Measurements from ENCODE around the gene UIMC1. TPM values are rescaled to one million over a fixed set of nuclear protein-coding genes. Genes with fewer than 3 reads are reported as not detected.

Gene UIMC1
- total RNA-seq, 1 experiment from 2014 or later, result 38.4 TPM

GRCh38 chr5:176952531-176953193 is 53.9 kb downstream of the UIMC1 start:
- Histone ChIP-seq H3K4me2 (ENCODE audit: low read length) (no peak overlapping the region), H3K27me3 (ENCODE audit: insufficient read depth, low read length) (no peaks in the 10 kb centered on the region), H2AFZ (ENCODE audit: low read depth, low read length, poor library complexity, severe bottlenecking) (no peak overlapping the region), H3K79me2 (ENCODE audit: insufficient read depth, low read length) (peaks cover 7% of the 10 kb centered on the region; the same call in 1 of the 2 replicates), H3K9ac (ENCODE audit: low read length) (no peak overlapping the region), H3K4me3 (replicated peaks in 1 of 2; ENCODE audit: low read depth in 1 of 2, low read length in 2 of 2) (no peak overlapping the region), H3K9me2 (ENCODE audit: insufficient read depth) (no peaks in the 10 kb centered on the region), H3K36me3 (ENCODE audit: control insufficient read depth in 1 of 2, insufficient read depth in 2 of 2, low read length in 2 of 2) (peaks cover 30 to 41% of the 10 kb centered on the region in 2 experiments; a peak in 3 of 4 replicates), H3K27ac (ENCODE audit: low read depth, low read length) (no peak overlapping the region), H3K9me3 (ENCODE audit: control insufficient read depth in 1 of 2, insufficient read depth in 1 of 2, low read depth in 1 of 2, low read length in 2 of 2) (no peaks in the 10 kb centered on the region), H3K4me1 (ENCODE audit: control insufficient read depth in 1 of 2, insufficient read depth in 2 of 2, low read length in 2 of 2) (no peaks in the 10 kb centered on the region), H4K20me1 (ENCODE audit: insufficient read depth) (no peaks in the 10 kb centered on the region)
- POLR2A ChIA-PET, result no interaction called here
- no peak for ATAC-seq
- RAD21 ChIA-PET (ENCODE audit: low non-redundant PET in 1 of 2, low total read pairs in 2 of 2, uncharacterized antibody in 2 of 2, unreplicated experiment in 2 of 2), result no interaction called here
- no peak for DNase-seq (ENCODE audit: low read depth, low spot score)
- CTCF ChIA-PET, result interaction anchor here (0.6 kb wide), 1 partner anchor 292 kb away, joined by 3 read pairs; no protein-coding TSS in a partner anchor
- TF ChIP-seq SIN3A (IDR thresholded peaks at IDR 0.05; ENCODE audit: low read depth) (no peak), ELF1 (IDR thresholded peaks at IDR 0.05; ENCODE audit: borderline replicate concordance, low read depth) (no peak), EGR1 (IDR thresholded peaks at IDR 0.05; ENCODE audit: low read depth) (no peak)
- intact Hi-C loops (cut with micrococcal nuclease), result no loop called here
- BruUV-seq (replicated peaks), result no TSS peak

- BruUV-seq (replicated peaks), result no TSS peak
- no peak for ATAC-seq
- ChIA-PET POLR2A (no interaction called here), CTCF (no interaction called here), RAD21 (ENCODE audit: low non-redundant PET in 1 of 2, low total read pairs in 2 of 2, uncharacterized antibody in 2 of 2, unreplicated experiment in 2 of 2) (interaction anchor here in 1 of 2 experiments (0.7 kb wide), 1 partner anchor 272 kb away, joined by 3 read pairs; no protein-coding TSS in a partner anchor)
- Histone ChIP-seq H3K9me3 (ENCODE audit: control insufficient read depth in 1 of 2, insufficient read depth in 1 of 2, low read depth in 1 of 2, low read length in 2 of 2) (no peaks in the 10 kb centered on the region), H3K27me3 (ENCODE audit: insufficient read depth, low read length) (no peaks in the 10 kb centered on the region), H3K4me2 (ENCODE audit: low read length) (no peak overlapping the region), H3K9me2 (ENCODE audit: insufficient read depth) (no peaks in the 10 kb centered on the region), H4K20me1 (ENCODE audit: insufficient read depth) (no peaks in the 10 kb centered on the region), H3K4me3 (replicated peaks in 1 of 2; ENCODE audit: low read depth in 1 of 2, low read length in 2 of 2) (no peak overlapping the region), H3K79me2 (ENCODE audit: insufficient read depth, low read length) (0 out of 2 replicates have a peak, but pooled peaks cover 7% of the 10 kb centered on the region), H3K27ac (ENCODE audit: low read depth, low read length) (no peak overlapping the region), H3K9ac (ENCODE audit: low read length) (no peak overlapping the region), H3K4me1 (ENCODE audit: control insufficient read depth in 1 of 2, insufficient read depth in 2 of 2, low read length in 2 of 2) (no peaks in the 10 kb centered on the region), H2AFZ (ENCODE audit: low read depth, low read length, poor library complexity, severe bottlenecking) (no peak overlapping the region), H3K36me3 (ENCODE audit: control insufficient read depth in 1 of 2, insufficient read depth in 2 of 2, low read length in 2 of 2) (peaks cover 22 to 37% of the 10 kb centered on the region in 2 experiments; a peak in 3 of 4 replicates)
- intact Hi-C loops (cut with micrococcal nuclease), result loop anchor here (5.0 kb wide), 1 partner anchor 271 kb away; no protein-coding TSS in a partner anchor
- TF ChIP-seq SP1 (IDR thresholded peaks at IDR 0.05; ENCODE audit: low read depth), result no peak
- TF ChIP-seq ELF1 (IDR thresholded peaks at IDR 0.05; ENCODE audit: borderline replicate concordance, low read depth), result no peak
- no peak for TF ChIP-seq SIN3A (IDR thresholded peaks at IDR 0.05; ENCODE audit: low read depth)
- no peak for TF ChIP-seq ZBTB33 (IDR thresholded peaks at IDR 0.05; ENCODE audit: extremely low read depth, insufficient replicate concordance, low read length)
- DNase-seq (ENCODE audit: low read depth, low spot score), result no peak
Measured at GRCh38 chr5:176948458-176948857, 58.1 kb downstream of the UIMC1 start.

Data from HCT116 (cell line).